Sigmoid colon (tissue), 7 donors: Measurements from ENCODE around the gene USP17L26. TPM values are rescaled to one million over a fixed set of nuclear protein-coding genes. Genes with fewer than 3 reads are reported as not detected.
"Not testable (repeated sequence)": the region's sequence is repeated elsewhere in the genome, so short reads cannot be mapped to it uniquely, and the experiment has no call there.

Source experiments
- DNase-seq: peaks from one replicate; pipeline ENCODE4 v3.0.0-alpha.2; 2019
- H3K27ac ChIP-seq, 4 donors: fragments of 200-600 bp; sonication (generic); one replicate each; pipeline ENCODE4 v1.5.1; 2016 to 2019; ENCODE audit warnings: mild to moderate bottlenecking in 1 of 4
- H3K27me3 ChIP-seq, 3 donors: fragments of 200-600 bp; sonication (generic); one replicate each; pipeline ENCODE4 v1.5.1; 2019; ENCODE audit warnings: mild to moderate bottlenecking in 1 of 3
- H3K36me3 ChIP-seq, 4 donors: fragments of 200-600 bp; sonication (generic); one replicate each; pipeline ENCODE4 v1.5.1; 2016 to 2019
- H3K4me1 ChIP-seq, 4 donors: fragments of 200-600 bp; sonication (generic); one replicate each; pipeline ENCODE4 v1.5.1; 2017 to 2019
- H3K4me3 ChIP-seq, 4 donors: fragments of 200-600 bp; sonication (generic); one replicate each; pipeline ENCODE4 v1.5.1; 2017 to 2019; ENCODE audit warnings: mild to moderate bottlenecking in 2 of 4, moderate library complexity in 1 of 4
- H3K9me3 ChIP-seq, 4 donors: fragments of 200-600 bp in 3 of 4; sonication (generic) in 3 of 4; one replicate each; pipeline versions ENCODE4 v1.5.1 to v1.6.1; 2013 to 2019
- WGBS, 2 donors: extraction: QIAGEN DNeasy Blood & Tissue Kit; methylation state at CpG; one replicate each; pipeline ENCODE4 v1.1.7; 2013; 5-methylcytosine and 5-hydroxymethylcytosine counted together
- intact Hi-C: fragments of 100-400 bp; cut with DNase I; formaldehyde crosslinking; loops from one replicate; pipeline ENCODE4 v1.15.1; 2023
- polyA plus RNA-seq, 3 donors: library from polyadenylated mRNA; stranded (reverse); fragments of 200-250 nt; gene quantifications; one replicate each; pipeline ENCODE4 v1.2.3, GENCODE V29; 2013
- total RNA-seq, 4 donors: library from RNA; depleted of rRNA; stranded (reverse); fragments of >200 nt; gene quantifications; one replicate each; pipeline ENCODE4 v1.1.0, GENCODE V29; 2016
- donor health status: healthy with polysubstance abuse.
- donor health status: Bipolar disorder and iron deficiency.
- donor health status: healthy.

The USP17L26 gene
- total RNA-seq (not detected), polyA plus RNA-seq (not detected)

DNA sequence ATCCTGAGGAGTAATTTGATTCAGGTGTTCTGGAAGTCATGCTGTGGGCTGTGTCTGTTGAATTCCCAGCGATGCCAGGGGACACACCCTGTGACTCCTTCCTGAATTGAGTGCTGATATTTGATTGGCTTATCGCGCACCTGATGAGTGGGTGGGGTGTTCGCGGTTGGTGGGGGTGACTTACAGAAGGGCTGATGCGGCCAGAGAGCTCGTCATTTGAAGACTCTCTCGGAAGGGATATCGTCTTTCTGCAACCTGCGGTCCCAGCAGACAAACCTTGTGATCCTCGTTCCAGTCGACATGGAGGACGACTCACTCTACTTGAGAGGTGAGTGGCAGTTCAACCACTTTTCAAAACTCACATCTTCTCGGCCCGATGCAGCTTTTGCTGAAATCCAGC lies at the start of gene USP17L26:
TSS of gene USP17L26 (plus strand) at position 301 of the 400 bp plus-strand sequence. CDS start at position 301, 0 bp downstream.
- H3K27me3 ChIP-seq, H3K36me3 ChIP-seq, H3K9me3 ChIP-seq, DNase-seq, intact Hi-C loops, H3K4me3 ChIP-seq, H3K4me1 ChIP-seq, H3K27ac ChIP-seq: not testable (repeated sequence)
- 96% methylated on average over 9 of the region's 15 CpGs; no CpG with 5 or more reads in 1 of the 2 donors for WGBS, 2 donors

DNA sequence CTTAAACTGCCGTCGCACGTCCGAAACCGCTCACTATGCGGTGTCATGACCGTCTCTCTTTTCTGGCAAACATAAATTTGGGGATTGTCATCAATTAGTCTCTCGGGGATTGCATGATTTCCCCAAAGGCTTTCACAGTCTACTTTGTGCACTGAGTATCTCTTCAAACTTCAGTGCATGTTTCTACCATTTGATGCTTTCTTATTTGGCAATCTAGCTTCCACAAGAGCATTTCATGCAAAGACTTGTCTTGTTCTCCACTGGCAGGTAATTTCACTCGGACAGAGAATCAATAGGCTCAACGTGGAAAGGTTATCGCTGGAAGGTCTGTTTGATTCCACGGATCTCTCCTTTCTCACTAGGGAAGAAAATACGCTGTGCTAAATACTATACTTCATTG lies 10.3 kb upstream of the USP17L26 start:
- H3K4me1 ChIP-seq, intact Hi-C loops, H3K27me3 ChIP-seq, H3K36me3 ChIP-seq, H3K27ac ChIP-seq, H3K4me3 ChIP-seq, DNase-seq, H3K9me3 ChIP-seq: not testable (repeated sequence)
- WGBS, 2 donors = 88 to 90% methylated on average over 1 of the region's 13 CpGs

DNA sequence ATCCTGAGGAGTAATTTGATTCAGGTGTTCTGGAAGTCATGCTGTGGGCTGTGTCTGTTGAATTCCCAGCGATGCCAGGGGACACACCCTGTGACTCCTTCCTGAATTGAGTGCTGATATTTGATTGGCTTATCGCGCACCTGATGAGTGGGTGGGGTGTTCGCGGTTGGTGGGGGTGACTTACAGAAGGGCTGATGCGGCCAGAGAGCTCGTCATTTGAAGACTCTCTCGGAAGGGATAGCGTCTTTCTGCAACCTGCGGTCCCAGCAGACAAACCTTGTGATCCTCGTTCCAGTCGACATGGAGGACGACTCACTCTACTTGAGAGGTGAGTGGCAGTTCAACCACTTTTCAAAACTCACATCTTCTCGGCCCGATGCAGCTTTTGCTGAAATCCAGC lies 9.6 kb upstream of the USP17L26 start, which contains the start of gene USP17L24:
TSS of gene USP17L24 (plus strand) at position 301 of the 400 bp plus-strand sequence. CDS start at position 301, 0 bp downstream.
- H3K27me3 ChIP-seq, H3K9me3 ChIP-seq, H3K36me3 ChIP-seq, H3K4me3 ChIP-seq, H3K27ac ChIP-seq, DNase-seq, intact Hi-C loops, H3K4me1 ChIP-seq: not testable (repeated sequence)
- WGBS, 2 donors = no CpG with 5 or more reads among the region's 15 CpGs

GRCh38 chr4:9329611-9330010 lies 4.8 kb upstream of the USP17L26 start, which contains the start of gene USP17L25:
USP17L25 (plus strand) TSS chr4:9329911; CDS start chr4:9329911, 0 bp downstream.
- no CpG with 5 or more reads among the region's 15 CpGs for WGBS, 2 donors
- H3K4me3 ChIP-seq, DNase-seq: not testable (repeated sequence)

DNA sequence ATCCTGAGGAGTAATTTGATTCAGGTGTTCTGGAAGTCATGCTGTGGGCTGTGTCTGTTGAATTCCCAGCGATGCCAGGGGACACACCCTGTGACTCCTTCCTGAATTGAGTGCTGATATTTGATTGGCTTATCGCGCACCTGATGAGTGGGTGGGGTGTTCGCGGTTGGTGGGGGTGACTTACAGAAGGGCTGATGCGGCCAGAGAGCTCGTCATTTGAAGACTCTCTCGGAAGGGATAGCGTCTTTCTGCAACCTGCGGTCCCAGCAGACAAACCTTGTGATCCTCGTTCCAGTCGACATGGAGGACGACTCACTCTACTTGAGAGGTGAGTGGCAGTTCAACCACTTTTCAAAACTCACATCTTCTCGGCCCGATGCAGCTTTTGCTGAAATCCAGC lies 4.6 kb downstream of the USP17L26 start, which contains the start of gene USP17L5:
TSS of gene USP17L5 (plus strand) at position 301 of the 400 bp plus-strand sequence. CDS start at position 301, 0 bp downstream.
- DNase-seq, H3K4me3 ChIP-seq, H3K9me3 ChIP-seq, H3K36me3 ChIP-seq, H3K27me3 ChIP-seq, intact Hi-C loops, H3K27ac ChIP-seq, H3K4me1 ChIP-seq: not testable (repeated sequence)
- no CpG with 5 or more reads among the region's 15 CpGs for WGBS, 2 donors

More at GRCh38 chr4:9329611-9330010, 4.8 kb upstream of the USP17L26 start, which contains the start of gene USP17L25:
- intact Hi-C loops, H3K27me3 ChIP-seq, H3K36me3 ChIP-seq, H3K4me1 ChIP-seq, H3K27ac ChIP-seq, H3K9me3 ChIP-seq: not testable (repeated sequence)

GRCh38 chr4:9343848-9344247 lies 9.4 kb downstream of the USP17L26 start, which contains the start of gene USP17L27:
USP17L27 (plus strand) TSS chr4:9344148; CDS start chr4:9344148, 0 bp downstream.
- H3K36me3 ChIP-seq, intact Hi-C loops, H3K4me1 ChIP-seq, H3K4me3 ChIP-seq, H3K27ac ChIP-seq, H3K27me3 ChIP-seq, H3K9me3 ChIP-seq, DNase-seq: not testable (repeated sequence)
- no CpG with 5 or more reads among the region's 15 CpGs for WGBS, 2 donors

DNA sequence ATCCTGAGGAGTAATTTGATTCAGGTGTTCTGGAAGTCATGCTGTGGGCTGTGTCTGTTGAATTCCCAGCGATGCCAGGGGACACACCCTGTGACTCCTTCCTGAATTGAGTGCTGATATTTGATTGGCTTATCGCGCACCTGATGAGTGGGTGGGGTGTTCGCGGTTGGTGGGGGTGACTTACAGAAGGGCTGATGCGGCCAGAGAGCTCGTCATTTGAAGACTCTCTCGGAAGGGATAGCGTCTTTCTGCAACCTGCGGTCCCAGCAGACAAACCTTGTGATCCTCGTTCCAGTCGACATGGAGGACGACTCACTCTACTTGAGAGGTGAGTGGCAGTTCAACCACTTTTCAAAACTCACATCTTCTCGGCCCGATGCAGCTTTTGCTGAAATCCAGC lies 14.1 kb downstream of the USP17L26 start, which contains the start of gene USP17L28:
TSS of gene USP17L28 (plus strand) at position 301 of the 400 bp plus-strand sequence. CDS start at position 301, 0 bp downstream.
- H3K27ac ChIP-seq, DNase-seq, H3K9me3 ChIP-seq, H3K4me1 ChIP-seq, H3K27me3 ChIP-seq, intact Hi-C loops, H3K4me3 ChIP-seq, H3K36me3 ChIP-seq: not testable (repeated sequence)
- WGBS, 2 donors = no CpG with 5 or more reads among the region's 15 CpGs

- 92 to 95% methylated on average over 13 of the region's 18 CpGs for WGBS, 2 donors
- H3K4me3 ChIP-seq, H3K36me3 ChIP-seq, DNase-seq, intact Hi-C loops, H3K27ac ChIP-seq, H3K4me1 ChIP-seq, H3K9me3 ChIP-seq, H3K27me3 ChIP-seq: not testable (repeated sequence)
These were observed 16.4 kb downstream of the USP17L26 start for GRCh38 chr4:9350866-9351265.

- WGBS, 2 donors = no CpG with 5 or more reads among the region's 15 CpGs
These were observed 18.9 kb downstream of the USP17L26 start, which contains the start of gene USP17L29 for GRCh38 chr4:9353338-9353737. USP17L29 (plus strand) TSS chr4:9353638; CDS start chr4:9353638, 0 bp downstream.

GRCh38 chr4:9362829-9363228 lies 28.4 kb downstream of the USP17L26 start, which contains the start of gene USP17L30:
USP17L30 (plus strand) TSS chr4:9363129; CDS start chr4:9363129, 0 bp downstream.
- H3K4me1 ChIP-seq, DNase-seq, H3K36me3 ChIP-seq, H3K9me3 ChIP-seq, H3K27me3 ChIP-seq, intact Hi-C loops, H3K4me3 ChIP-seq, H3K27ac ChIP-seq: not testable (repeated sequence)
- WGBS, 2 donors = no CpG with 5 or more reads among the region's 15 CpGs

More at GRCh38 chr4:9353338-9353737, 18.9 kb downstream of the USP17L26 start, which contains the start of gene USP17L29:
- intact Hi-C loops, H3K9me3 ChIP-seq, H3K4me3 ChIP-seq, H3K27ac ChIP-seq, DNase-seq, H3K27me3 ChIP-seq, H3K4me1 ChIP-seq, H3K36me3 ChIP-seq: not testable (repeated sequence)

DNA sequence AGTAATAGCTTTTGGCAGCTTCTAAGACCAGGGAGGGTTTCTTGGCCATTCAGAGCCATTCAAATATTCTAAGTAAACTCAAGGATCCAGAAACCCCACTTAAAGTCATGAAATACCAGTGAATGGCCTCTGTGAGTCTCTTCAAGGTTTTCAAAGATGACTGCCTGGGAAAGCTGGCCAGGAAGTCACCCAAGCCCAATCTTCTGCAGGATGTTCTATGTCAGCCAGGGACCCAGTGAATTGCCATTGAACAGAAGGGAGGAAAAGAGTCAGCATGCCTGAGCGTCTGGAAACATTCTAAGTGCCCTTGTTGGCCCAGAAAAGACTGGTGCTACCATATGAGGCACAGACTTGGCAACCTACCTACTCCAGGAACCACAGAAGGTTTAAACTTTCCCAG lies 45.4 kb downstream of the USP17L26 start:
- intact Hi-C loops, H3K27ac ChIP-seq, H3K4me3 ChIP-seq, H3K9me3 ChIP-seq, H3K27me3 ChIP-seq, H3K4me1 ChIP-seq, DNase-seq, H3K36me3 ChIP-seq: not testable (repeated sequence)
- WGBS, 2 donors = 49 to 87% methylated on average over 1 of the region's 1 CpG
